Measurements from ENCODE around the gene RNF157. TPM values are rescaled to one million over a fixed set of nuclear protein-coding genes. Genes with fewer than 3 reads are reported as not detected.

Gene RNF157
- total and polyA plus RNA-seq, 2 of the 4 experiments (the other 2 are of a cell fraction), result 0.54 to 1.3 TPM

GRCh38 chr17:76119409-76120371 lies 120.6 kb downstream of the RNF157 start:
- H3K4me3 ChIP-seq (ENCODE audit: insufficient read depth, low read depth, low read length), result no peak overlapping the region
- H3K27me3 ChIP-seq (ENCODE audit: control insufficient read depth, insufficient read depth, low read length), result peaks cover 4% of the 10 kb centered on the region; the same call in 1 of the 2 replicates
- no peak overlapping the region for H2AK9ac ChIP-seq (replicated peaks; ENCODE audit: low read depth, low read length, poor library complexity)
- H2BK120ac ChIP-seq (ENCODE audit: low read depth, low read length), result no peak overlapping the region
- H3K79me1 ChIP-seq (ENCODE audit: low read depth in 1 of 2, low read length in 2 of 2), result no peaks in the 10 kb centered on the region
- DNase-seq, result no peak
- H3K9ac ChIP-seq (ENCODE audit: low read depth, low read length), result no peak overlapping the region
- H4K8ac ChIP-seq (ENCODE audit: low read depth in 2 of 2, low read length in 2 of 2), result no peak overlapping the region
- in situ Hi-C loops (cut with MboI; ENCODE audit: low sequenced_read_pairs) (loop anchor here (5.0 kb wide), 1 partner anchor 163 kb away; no protein-coding TSS in a partner anchor), dilution Hi-C loops (cut with HindIII; ENCODE audit: low sequenced_read_pairs, unreplicated experiment) (no loop called here), intact Hi-C loops (cut with micrococcal nuclease) (no loop called here)
- H3K4ac ChIP-seq (ENCODE audit: low read depth, low read length), result no peak overlapping the region
- no peaks in the 10 kb centered on the region for H3K36me3 ChIP-seq (ENCODE audit: control insufficient read depth, insufficient read depth, low read length)
- no peak overlapping the region for H4K91ac ChIP-seq (ENCODE audit: insufficient read depth, low read depth, low read length)
- H3K4me1 ChIP-seq (ENCODE audit: control insufficient read depth, insufficient read depth, low read length), result peaks cover 3% of the 10 kb centered on the region; the same call in 1 of the 2 replicates
- H4K20me1 ChIP-seq (ENCODE audit: insufficient read depth, low read length), result no peaks in the 10 kb centered on the region
- H3K27ac ChIP-seq (ENCODE audit: insufficient read depth, low read length), result no peak overlapping the region
- H3K23ac ChIP-seq (ENCODE audit: low read depth, low read length), result no peak overlapping the region
- WGBS, 2 experiments (ENCODE audit: extremely low coverage in 2 of 2, insufficient read length in 1 of 2), result 62% methylated on average over 9 of the region's 19 CpGs; no CpG with 5 or more reads in 1 of the 2 experiments
- no peaks in the 10 kb centered on the region for H3K9me1 ChIP-seq (ENCODE audit: insufficient read depth, low read length)
- H4K5ac ChIP-seq (ENCODE audit: low read depth, low read length), result no peak overlapping the region
- TF ChIP-seq USF2 (IDR thresholded peaks at IDR 0.05; ENCODE audit: low read depth, low read length) (no peak), MAZ (IDR thresholded peaks at IDR 0.05; ENCODE audit: borderline replicate concordance, low read depth, low read length) (no peak), MXI1 (IDR thresholded peaks at IDR 0.05; ENCODE audit: borderline replicate concordance, low read depth, low read length) (no peak), SMC3 (IDR thresholded peaks at IDR 0.05; ENCODE audit: low read depth, low read length) (no peak), MAFK (IDR thresholded peaks at IDR 0.05; ENCODE audit: low read depth, low read length) (no peak), CHD1 (IDR thresholded peaks at IDR 0.05; ENCODE audit: low read depth, low read length) (no peak), RAD21 (IDR thresholded peaks at IDR 0.05; ENCODE audit: low read length) (no peak), FOS (IDR thresholded peaks at IDR 0.05; ENCODE audit: low read depth, low read length) (no peak)
- no peak overlapping the region for H3K4me2 ChIP-seq (ENCODE audit: low read depth, low read length)
- ATAC-seq (ENCODE audit: low read depth), result no peak
- H3K18ac ChIP-seq (ENCODE audit: low read depth, low read length), result no peak overlapping the region
- CTCF ChIA-PET, result interaction anchor here (1.6 to 4.0 kb wide), 3 partner anchors 160 to 180 kb away, joined by 4 to 27 read pairs (median 6); no protein-coding TSS in a partner anchor
- POLR2A ChIA-PET (ENCODE audit: unreplicated experiment), result no interaction called here
- H2BK15ac ChIP-seq (ENCODE audit: low read depth, low read length), result no peak overlapping the region
- H3K56ac ChIP-seq (ENCODE audit: extremely low read depth, insufficient read depth, low read length), result no peak overlapping the region
- BruUV-seq (replicated peaks), result no TSS peak
- H3K9me3 ChIP-seq (ENCODE audit: control insufficient read depth, insufficient read depth, low read length), result no peaks in the 10 kb centered on the region
- H2AFZ ChIP-seq (replicated peaks; ENCODE audit: low read length, poor library complexity), result peak overlapping the region; percentile 67
- H3K14ac ChIP-seq (replicated peaks; ENCODE audit: low read depth, low read length), result no peak overlapping the region
- no peak overlapping the region for H2BK20ac ChIP-seq (ENCODE audit: low read depth, low read length)
- H2AK5ac ChIP-seq (ENCODE audit: low read depth, low read length), result no peak overlapping the region
- H2BK5ac ChIP-seq (ENCODE audit: low read depth, low read length, poor library complexity, severe bottlenecking), result no peak overlapping the region

Data from IMR-90 (cell line).